NCI-H2196 treated with DMSO at 0.1 percent for 48 hours (cell line): ENCODE data around the gene TUBGCP2.

Source experiments
- DNase-seq: peaks from one replicate; lab custom pipeline; 2025; ENCODE audit not compliant: unreplicated experiment; lab: John Stamatoyannopoulos, UW

Gene TUBGCP2

DNA sequence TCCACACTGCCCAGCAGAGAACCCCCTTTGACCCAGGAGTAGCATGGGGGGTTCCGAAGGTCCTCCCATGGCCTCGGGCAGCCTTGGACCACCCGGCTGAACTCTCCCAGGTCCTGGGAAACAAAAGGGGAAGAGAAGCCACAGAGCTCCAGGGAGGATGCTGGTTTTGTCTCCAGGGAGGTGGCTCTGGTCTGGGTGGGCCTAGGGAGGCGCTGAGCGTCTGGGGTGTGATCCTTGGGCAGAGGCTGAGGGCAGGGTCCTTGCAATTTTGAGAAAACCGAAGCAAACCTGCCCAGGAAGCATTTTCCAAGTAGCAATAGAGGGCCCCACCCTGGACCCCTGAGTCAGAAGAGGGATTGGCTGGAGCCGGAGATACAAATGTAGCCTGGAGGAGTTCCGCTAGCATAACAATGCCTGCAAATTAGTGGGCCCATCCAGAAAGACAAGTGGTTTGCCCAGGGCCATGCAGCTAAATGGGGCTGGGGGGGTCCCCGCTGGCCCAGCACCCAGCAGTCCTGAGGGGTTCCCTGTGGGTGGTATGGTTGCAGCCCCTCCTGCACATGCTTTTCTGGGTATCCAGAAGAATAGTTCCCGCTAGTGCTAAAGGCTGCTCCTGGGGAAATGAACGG lies 76.6 kb downstream of the TUBGCP2 start:
- DNase-seq: no peak

DNA sequence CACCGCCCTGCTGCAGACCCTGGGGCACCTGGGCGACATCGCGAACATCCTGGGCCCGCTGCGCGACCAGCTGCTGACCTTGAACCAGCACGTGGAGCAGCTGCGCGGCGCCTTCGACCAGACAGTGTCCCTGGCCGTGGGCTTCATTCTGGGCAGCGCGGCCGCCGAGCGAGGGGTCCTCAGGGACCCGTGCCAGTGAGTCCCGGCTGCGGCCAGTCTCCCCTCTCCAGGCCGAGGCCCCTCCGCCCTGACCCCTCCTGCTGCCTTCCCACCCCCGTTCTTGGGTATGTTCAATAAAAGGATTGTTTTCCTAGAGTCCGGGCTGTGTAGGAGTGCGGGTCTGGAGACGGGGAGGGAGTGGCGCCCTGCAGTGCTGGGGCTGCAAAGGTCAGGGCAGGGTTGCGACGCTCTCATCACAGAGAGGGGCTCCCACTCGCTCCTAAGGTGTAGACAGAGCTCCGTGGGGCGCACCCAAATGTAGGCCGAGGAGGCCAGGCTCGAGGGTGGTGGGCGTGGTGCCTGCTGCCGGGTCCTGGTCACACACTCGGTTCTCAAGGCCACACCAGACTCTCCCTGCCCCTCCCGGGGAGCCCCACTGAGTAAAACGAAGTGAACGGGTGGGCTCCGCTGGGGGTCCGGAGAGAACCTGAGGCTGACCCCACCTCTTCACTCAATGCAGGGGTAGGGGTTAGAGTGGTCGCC lies 77.3 kb downstream of the TUBGCP2 start:
- DNase-seq: no peak

DNA sequence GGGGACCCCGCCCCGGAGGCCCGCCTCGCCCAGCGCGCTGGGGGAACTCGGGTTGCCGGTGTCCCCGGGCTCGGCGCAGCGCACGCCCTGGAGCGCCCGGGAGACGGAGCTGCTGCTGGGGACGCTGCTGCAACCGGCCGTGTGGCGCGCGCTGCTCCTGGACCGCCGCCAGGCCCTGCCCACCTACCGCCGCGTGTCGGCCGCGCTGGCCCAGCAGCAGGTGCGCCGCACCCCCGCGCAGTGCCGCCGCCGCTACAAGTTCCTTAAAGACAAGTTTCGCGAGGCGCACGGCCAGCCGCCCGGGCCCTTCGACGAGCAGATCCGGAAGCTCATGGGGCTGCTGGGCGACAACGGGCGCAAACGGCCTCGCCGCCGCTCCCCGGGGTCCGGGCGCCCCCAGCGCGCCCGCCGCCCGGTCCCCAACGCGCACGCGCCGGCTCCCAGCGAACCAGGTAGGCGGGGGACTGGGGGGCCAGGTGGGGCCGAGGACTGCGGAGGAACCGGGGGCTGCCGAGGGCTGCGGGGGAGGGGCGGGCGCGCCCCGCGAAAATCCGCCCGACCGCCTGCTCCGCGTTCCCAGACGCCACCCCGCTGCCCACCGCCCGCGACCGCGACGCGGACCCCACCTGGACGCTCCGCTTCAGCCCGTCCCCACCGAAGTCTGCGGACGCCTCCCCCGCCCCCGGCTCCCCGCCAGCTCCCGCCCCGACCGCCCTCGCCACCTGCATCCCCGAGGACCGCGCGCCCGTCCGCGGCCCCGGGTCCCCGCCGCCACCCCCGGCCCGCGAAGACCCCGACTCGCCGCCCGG lies 78.1 kb downstream of the TUBGCP2 start:
- DNase-seq: no peak

GRCh38 chr10:133230044-133230361 lies 78.7 kb downstream of the TUBGCP2 start, which contains the start of gene UTF1:
UTF1 (plus strand) TSS chr10:133230217; CDS start chr10:133230289, 72 bp downstream.
- no peak for DNase-seq

GRCh38 chr10:133229265-133230043 lies 79.2 kb downstream of the TUBGCP2 start:
- no peak for DNase-seq
